ENCODE measurements around the gene DHRS13. TPM values are rescaled to one million over a fixed set of nuclear protein-coding genes. Genes with fewer than 3 reads are reported as not detected.
"Not testable (repeated sequence)": the region's sequence is repeated elsewhere in the genome, so short reads cannot be mapped to it uniquely, and the experiment has no call there.

Gene DHRS13
- polyA plus RNA-seq, 10 donors = 2.4 to 5.3 (median 3.3) TPM

DNA sequence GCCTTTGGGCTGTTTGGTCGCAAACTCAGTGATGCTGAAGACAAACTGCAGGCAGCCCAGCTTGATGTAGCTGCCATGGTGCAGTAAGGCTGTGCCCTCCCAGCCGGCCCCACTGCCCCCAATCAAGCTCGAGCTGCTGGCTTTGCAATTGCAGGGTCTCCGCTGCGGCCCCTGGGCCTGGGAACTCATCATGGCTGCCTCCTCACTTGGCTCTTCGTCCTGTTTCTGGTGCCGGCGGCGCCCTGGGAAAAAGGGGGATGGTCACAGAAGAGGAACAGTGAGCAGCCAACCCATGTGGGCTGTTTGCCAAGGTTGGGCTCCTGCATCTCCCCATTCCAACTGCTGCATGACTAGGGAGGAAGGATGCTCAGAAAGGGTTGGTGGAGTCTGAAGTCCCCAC, 3.4 kb upstream of the DHRS13 start:
- DNase-seq = no peak

DNA sequence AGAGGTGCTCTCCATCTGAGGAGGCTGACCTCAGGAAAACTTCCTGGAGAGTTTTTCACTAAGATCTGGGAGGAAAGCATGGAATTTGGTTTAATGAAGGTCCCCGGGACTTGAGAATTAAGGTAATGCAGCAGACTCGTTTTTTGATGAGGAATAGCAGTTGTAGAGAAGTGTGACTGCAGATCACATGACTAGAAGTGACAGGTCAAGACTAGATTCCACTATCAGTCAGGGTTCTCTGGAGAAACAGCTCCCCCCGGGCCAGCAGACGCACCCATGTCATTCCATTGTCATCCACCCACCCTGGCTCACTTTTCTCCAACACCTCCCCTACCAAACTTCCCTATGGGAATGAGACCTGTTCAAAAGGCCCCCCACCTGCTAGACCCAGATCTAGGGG, 1.9 kb upstream of the DHRS13 start:
- DNase-seq = no peak

DNA sequence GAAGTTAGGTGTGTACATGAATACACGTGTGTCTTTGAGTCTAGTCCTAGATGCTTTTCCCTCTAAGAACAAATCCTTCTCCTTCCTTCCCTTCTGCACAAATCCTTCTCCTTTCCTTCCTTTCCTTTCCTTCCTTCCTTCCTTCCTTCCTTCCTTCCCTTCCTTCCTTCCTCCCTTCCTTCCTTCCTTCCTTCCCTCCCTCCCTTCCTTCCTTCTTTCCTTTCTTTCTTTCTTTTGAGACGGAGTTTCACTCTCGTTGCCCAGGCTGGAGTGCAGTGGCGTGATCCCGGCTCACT, 615 bp upstream of the DHRS13 start:
- not testable (repeated sequence) for DNase-seq

DNA sequence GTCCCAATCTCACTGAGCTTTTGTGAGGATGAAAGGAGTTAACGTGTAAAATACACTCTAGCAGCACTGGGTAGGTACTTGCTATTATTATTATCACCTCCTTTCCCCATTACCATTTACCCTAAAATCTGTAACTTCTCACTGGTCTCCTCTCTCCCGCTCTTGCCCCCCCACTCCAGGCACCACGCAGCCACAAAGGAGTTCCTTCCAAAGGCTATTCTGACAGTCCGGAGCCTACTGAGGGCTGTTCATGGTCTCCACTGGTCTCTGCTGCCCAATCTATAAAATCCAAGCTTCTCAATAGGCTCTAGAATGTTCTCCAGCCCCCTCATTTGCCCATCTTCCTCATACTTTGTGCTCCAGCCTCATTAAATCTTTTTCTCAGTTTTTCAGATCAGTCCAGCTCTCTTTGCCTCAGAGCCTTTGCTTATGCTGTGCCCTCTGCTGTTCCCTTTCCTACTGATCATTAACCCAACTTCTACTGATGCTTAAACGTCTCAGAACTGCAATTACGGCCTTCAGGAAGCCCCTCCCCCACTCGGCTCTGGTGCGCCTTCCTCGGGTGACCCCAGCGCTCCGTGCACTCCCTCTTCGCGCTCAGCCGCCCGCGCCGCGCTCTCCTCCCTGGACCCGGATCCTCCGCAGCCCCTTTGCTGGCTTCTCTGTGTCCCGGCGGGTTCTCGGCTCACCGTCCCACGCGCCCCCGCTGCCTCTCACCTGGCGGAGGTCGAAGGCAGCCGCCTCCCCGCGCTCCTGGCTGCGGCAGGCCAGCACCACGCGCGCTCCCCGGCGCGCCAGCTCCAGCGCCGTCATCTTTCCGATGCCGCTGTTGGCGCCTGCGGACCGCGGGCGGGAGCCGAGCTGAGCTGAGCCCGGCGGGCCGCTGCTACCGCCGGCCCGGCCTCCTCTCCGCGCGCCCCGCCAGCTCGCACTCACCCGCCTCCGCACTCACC, 737 bp downstream of the DHRS13 start:
- peak in 1 of 3 donors; percentile 67 for DNase-seq

DNA sequence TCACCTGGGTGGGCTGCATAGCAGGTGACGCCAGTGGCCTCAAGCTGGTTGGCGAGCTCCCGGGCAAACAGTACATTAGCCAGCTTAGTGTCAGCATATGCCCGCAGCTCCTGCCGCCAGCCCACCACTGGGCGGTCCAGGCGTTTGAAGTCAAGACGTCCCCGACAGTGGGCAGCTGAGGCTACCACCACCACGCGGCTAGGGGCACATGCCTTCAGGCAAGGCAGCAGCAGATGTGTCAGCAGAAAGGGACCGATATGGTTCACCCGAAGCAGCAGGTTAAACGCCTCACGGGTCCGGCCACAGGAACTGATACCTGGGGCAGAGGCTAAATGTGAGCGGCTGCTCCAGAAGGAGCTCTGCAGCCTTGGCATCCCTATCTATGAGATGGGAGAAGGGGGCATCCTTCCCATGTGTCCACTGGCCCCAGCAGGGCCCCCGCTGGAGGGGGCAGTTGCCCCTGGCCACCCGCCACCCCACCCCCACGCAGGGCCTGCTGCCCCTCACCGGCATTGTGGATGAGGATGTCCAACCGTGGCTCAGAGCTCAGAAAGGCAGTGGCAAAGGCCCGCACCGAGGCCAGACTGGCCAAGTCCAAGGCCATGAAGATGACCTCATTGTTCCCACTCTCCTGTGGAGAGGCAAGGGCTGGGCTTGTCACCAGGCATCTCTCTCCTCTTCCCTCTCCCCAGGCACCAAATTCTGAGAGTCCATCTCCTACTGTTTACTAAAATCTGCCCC, 1.7 kb downstream of the DHRS13 start:
- no peak for DNase-seq

DNA sequence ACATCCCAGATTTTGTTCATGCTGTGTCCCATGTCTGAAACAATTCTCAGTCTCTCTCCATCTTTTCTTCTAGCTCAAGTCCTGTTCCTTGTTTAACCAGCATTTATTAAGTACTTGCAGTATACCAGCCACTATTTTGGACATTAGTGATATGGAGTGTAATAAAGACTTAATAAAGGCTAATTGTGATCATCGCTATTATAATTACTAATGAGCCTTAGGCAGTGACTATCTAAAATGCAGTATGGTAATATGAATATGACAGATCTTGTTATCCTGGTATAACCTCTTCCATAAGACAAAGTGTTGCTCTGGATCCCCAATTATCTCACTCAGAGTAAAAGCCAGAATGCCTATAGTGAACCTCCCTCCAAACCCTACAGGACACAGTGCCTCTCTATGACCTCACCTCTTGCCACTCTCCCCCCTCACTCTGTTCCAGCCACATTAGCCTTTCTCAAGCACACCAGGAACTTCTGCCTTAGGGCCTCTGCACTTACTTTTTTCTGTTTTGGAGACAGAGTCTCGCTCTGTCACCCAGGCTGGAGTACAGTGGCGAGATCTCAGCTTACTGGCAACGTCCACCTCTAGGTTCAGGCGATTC, 3.6 kb downstream of the DHRS13 start:
- DNase-seq = no peak

DNA sequence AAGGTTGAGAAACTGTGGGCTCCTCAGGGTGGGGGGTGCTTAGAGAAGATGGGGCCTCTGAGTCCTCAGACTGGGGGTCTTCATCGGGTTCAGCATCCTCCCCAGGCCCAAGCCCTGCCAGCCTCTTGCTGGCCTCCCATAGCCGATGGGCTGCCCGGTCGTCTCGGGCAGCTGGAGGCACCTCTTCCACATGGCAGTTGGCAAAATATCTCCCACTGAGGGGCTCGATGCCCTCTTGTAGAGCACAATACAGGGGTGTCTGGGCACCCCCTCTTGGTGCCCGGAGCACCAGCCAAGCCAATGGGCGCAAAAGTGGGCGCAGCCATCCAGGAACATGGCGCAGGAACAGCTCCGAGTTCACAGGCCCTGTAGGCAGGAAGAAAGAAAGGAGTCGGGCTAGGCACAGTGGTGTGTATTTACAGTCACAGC, 4.3 kb downstream of the DHRS13 start:
- no peak for DNase-seq

DNA sequence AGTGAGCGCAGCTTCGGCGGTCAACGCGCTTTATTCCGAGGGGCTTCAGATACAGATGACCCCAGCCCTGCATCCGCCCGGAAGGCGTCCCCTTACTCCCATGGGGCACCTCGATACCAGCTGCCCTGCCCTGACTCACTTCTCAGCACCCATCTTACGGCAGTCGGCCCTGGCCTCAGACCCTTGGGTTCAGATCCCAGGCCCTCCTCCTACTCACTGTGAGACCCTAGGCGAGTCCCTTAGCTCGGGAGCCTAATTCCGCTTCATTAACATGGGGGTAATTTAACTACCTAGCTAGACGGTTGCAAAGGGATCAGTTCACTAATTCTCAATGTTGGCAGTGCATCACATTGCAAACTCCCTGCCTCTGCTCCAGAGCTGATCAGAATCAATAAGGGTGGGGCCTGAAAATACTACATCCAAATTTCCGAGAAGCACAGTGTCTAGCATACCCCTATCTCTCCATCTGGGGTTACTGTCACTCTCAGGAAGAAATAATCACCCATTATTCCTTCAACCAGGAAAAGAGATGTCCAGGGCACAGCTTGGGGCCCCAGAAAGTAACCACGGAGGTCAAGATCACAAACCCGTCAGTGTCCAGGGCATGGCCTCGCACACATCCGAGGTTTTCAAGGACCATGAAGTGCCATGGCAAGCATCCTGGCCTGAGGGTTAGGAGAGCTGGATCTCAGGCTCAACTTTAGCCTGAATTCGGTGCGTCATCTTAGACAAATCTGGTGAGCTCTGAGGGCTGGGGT, 4.9 kb downstream of the DHRS13 start:
- no peak for DNase-seq

DNA sequence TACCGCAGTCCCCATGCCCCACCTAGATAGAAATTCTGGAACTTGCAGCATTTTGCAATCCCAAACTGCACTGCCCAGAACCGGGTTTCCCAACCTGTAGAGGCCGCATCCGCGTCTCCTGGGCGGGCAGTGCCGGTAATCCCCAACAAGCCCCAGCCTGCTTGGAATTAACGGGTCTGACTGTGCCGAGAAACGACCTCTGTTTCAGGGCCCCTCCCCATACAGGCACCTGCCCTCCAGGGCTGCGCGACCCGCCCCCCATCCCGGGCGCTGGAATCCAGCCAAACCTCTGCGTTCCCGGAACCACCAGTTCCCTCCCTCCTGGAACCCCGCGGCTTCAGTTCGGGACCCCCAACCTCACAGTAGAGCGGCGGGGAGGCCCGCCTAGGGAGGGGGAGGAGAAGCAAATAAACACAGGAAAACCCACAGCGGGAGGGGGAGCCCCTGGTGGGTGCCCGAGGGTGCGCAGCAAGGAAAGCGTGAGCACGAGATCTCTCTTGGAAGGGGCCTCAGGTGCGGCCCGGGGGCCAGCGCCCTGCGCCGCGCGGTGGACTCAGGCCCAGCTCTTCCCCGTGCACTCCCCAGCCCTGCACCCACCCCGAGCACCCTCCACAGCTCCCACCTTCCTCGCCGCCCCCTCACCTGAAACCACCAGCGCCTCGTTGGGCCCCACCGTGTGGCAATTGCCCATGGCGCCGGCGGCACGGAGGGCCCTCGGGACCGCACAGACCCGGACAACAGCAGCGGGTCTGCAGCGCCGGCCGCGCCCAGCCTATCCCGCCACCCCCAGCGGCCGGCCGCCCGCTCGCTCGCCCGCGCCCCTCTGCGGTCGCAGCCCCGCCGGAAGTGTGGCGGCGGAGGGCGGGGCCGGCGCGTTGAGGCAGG, 5.8 kb downstream of the DHRS13 start, which contains the start of gene FLOT2:
Gene FLOT2 (minus strand): TSS at position 850 of the 885 bp plus-strand sequence. CDS start 159 bp downstream, at position 691.
- peak; percentile 33 to 78 (median 42) for DNase-seq

DNA sequence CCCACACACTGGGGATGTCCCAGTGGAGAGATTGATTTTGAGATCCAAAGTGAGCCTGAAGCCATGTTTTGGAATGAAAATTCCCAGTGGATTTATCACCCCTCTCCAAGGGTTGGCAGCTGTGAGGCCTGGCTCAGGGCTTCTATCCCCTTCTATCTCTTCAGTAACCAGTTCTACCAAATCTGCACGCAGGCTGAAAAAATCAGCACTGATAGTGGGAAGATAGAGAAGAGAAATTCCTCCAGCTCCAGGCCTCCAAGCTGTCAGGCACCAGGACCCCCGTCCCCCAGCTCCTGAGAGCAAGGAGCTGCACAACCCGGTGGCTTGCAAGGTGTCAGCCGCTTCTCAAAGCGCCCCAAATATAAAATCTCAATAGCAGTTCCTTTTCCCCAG, 6.4 kb downstream of the DHRS13 start:
- DNase-seq = peak in 1 of 3 donors; percentile 20

DNA sequence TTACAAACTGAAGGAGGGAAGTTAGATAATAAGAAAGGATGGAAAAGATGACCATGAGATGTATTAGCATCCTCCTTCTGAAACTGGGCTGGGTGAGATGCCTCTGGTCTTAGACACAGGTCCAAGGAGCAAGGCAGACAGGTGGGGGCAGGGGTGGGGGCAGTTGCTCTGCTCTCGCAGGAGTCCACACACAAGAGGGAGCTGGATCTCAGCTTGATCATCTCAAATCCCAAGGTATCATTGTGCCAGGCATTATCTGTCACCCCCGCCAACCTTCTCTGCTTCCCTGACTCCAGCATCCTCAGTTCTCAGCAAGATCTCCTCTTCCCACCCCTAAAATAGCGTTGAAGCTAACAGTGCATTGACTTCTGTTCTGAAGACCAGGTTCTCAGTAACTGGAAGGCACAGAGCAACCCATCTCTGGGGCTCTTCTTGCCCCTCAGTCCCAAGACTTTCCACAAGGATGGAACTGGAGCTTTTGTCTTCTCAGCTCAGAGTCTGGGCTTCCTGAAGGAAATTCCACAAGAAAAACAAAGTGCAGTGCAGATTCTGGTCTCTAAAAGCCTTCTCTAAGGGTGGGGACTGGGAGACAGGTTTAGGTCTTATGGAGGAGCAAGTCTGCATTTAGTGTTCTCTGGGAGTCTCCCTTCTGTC, 7.0 kb downstream of the DHRS13 start:
- no peak for DNase-seq

DNA sequence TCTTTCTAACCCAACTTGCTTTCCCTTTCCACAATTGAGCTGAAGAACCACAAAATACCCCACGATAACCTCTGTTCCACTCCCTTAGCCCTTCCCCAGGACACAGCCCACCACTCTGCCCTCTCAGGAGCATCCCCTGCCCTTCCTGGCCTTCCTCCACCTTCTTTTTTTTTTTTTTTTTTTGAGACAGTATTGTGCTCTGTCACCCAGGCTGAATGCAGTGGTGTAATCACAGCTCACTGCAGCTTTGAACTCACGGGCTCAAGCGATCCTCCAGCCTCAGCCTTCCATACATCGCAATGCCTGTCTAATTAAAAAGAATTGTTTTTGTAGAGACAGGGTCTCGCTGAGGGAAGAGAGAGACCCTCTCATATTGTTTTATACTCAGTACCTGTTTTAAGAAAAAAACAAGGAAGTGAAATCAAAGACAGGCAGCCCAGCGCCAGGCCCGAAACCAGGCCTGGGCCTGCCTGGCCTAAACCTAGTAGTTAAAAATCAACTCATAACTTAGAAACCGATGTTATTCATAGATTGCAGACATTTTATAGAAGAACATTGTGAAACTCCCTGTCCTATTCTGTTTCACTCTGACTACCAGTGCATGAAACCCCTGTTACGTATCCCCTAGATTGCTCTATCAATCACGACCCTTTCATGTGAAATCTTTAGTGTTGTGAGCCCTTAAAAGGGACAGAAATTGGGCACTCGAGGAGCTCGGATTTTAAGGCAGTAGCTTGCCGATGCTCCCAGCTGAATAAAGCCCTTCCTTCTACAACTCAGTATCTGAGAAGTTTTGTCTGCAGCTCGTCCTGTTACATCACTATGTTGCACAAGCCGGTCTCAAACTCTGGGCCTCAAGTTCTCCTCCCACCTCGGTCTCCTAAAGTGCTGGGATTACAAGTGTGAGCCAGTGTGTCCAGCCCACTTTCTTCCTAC, 9.4 kb downstream of the DHRS13 start:
- DNase-seq = not testable (repeated sequence)

DNA sequence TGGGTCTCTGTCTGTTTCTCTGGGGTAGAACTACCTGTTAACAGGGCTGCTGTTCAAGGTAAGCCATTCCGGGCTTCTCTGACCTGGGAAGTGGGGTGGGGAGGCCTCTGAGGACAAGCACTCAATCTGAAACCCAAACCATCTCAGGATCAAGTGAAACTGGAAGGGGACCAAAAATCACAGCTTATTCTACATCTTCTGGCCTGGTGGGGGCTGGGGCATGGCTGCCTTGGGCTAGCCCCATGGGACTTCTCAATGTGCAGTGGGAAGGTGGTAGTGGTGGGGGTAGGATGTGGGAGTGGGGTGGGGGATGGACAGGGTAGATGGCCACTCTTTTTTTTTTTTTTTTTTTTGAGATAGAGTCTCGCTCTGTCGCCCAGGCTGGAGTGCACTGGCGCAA, 10.9 kb downstream of the DHRS13 start:
- DNase-seq = no peak

DNA sequence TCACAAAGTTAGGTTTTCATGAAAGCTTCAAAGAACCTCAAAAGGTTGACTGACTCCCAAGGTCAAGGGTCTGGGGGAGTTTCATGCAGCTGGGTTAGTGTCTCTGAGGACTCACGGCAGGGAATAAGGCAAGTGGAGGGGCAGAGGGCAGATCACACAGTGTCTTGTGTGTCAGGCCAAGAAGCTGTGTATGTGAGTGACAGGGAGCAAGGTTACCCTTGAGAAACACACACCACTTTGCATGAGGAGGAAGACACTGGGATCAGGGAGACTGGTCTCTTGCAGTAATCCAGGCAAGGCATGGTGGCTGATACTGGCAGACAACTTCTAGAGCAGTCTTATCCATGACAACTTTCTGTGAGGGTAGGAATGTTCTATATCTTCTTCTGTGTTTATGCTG, 11.7 kb downstream of the DHRS13 start:
- no peak for DNase-seq

DNA sequence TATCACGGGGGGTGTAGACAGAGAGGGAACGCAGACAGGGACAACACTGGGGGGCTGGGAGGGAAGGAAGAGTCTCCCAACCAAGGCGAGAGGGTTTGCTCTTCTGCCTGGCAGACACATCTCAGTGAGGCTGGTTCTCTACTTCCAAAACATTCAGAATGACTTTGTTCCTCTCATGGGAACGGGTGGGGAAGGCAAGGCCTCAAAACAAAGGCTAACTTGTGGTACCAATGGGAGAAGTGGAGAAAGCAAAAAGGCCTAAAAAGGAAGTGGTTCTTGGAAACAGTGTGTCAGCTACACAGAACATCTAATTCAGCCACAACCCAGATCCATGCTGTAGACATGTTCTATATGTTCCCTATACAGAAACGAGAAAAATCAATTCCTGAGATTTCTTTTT, 12.9 kb downstream of the DHRS13 start:
- DNase-seq = no peak

DNA sequence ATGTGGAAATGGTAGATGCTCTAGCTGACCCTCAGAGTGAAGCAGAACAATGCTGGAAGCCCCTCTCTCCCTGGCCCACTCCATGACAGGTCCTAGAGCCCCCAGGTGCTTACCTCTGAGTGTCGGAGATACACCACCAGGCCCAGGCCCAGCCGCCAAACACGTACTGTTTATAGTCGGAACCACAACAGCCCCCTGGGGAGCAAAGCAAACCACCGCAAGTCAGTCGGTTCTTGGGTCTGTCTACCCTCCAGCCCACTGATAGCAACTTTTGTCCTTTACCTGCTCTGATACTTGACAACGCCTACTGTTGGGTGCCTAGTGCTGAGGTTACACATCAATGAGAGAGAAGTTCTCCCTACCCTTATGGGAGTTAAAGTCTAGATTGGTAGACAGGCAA, 14.0 kb downstream of the DHRS13 start:
- DNase-seq = no peak

DNA sequence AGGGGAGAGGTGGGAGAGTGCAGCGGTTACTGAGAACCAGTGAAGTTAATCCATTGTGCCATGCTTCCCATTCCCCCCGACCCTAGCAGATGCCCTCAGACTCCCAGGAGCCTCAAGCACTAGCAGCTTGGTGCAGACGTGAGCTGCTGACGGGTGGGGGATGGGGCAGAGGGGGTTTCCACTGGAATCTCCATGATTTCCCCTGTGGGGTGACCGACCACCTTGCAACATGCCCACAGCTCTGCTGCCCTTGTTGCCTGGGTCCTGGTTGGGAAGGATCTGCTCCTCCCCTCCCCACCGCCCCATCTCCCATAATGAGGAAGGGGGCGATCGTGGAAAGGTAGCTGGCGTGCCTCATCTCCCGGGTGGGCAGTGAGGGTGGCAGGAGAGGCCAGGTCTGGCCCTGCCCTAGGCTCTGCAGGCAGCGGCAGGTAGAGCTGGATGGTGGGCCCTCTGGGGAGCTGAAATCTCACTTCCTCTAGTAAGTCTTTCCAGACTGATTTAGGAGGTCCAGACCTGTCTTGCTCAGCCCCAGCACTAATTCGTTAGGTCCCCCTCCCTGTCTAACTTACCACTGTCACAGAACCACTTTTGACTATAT, 14.9 kb downstream of the DHRS13 start:
- no peak for DNase-seq

DNA sequence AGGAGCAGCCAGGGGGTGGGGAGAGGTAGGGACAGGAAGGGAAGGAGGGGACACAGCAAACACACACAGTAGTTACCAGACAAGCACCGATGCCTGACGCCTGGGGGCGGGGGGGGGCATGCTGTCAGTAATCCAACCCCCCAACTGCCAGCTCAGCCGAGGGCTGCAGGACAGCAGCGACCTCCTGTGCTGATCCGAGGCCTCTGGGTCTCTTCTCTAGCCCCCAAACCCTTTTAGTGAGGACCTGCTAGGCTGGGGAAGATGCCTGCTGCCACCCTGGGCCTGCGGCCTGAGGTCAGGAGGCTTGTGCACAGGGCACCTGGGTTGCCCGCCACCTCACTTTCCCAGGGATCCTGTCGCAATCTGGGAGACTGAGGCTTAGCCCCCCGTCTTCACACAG, 16.9 kb downstream of the DHRS13 start:
- no peak for DNase-seq

DNA sequence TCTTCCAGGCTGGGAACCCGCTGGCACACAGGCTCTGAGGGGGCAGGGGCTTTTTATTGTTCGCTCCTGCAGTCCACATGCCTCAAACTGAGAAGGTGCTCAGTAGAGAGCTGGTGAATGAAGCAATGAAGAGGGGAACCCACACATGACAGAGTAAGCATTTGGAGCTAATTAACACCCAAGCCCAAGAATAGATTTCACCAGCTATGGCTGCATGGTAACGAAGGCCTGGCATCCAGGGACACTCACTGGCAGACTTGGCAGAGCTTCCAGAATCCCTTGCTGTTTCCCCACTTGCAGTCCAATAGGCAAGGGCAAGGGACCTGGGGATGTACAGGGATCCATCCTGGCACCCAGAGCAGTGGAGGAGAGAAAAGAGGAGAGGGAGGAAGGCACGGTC, 17.5 kb downstream of the DHRS13 start:
- no peak for DNase-seq

Data from muscle of back (tissue), 11 donors.